Neural cell (in vitro differentiated cells): Measurements from ENCODE around the gene SLC44A4. TPM values are rescaled to one million over a fixed set of nuclear protein-coding genes. Genes with fewer than 3 reads are reported as not detected.
"Not testable (repeated sequence)": the region's sequence is repeated elsewhere in the genome, so short reads cannot be mapped to it uniquely, and the experiment has no call there.

Source experiments
- H2AFZ ChIP-seq: fragments of 200-600, 300-800 bp; sonication (generic), shearing (Covaris generic); 2 replicates; pipeline ENCODE4 v1.6.0; 2014; ENCODE audit warnings: low read depth, mild to moderate bottlenecking, antibody characterized with exemption, low read length, moderate library complexity
- H3F3A ChIP-seq: fragments of 200-600 bp; shearing (Covaris generic); 2 replicates; pipeline ENCODE4 v1.6.1; 2016; ENCODE audit warnings: mild to moderate bottlenecking, moderate library complexity, mixed read lengths, antibody characterized with exemption, low read length; ENCODE audit not compliant: insufficient read depth, poor library complexity, severe bottlenecking
- H3K27ac ChIP-seq: fragments of 200-600, 300-800 bp; sonication (generic), shearing (Covaris generic); 2 replicates; pipeline ENCODE4 v1.5.1; 2014; ENCODE audit warnings: mild to moderate bottlenecking, low read length, moderate library complexity
- H3K27me3 ChIP-seq: fragments of 300-800, 200-600 bp; sonication (generic), shearing (Covaris generic); 2 replicates; pipeline ENCODE4 v1.6.0; 2014; ENCODE audit warnings: mild to moderate bottlenecking, low read depth, low read length, moderate library complexity; ENCODE audit not compliant: insufficient read depth
- H3K36me3 ChIP-seq: fragments of 300-800, 200-600 bp; sonication (generic), shearing (Covaris generic); 2 replicates; pipeline ENCODE4 v1.5.1; 2014; ENCODE audit warnings: mild to moderate bottlenecking, antibody characterized with exemption, low read length, moderate library complexity; ENCODE audit not compliant: insufficient read depth
- H3K4me2 ChIP-seq: fragments of 300-800, 200-600 bp; sonication (generic), shearing (Covaris generic); 2 replicates; pipeline ENCODE4 v1.6.0; 2014; ENCODE audit warnings: mild to moderate bottlenecking, low read length
- H3K4me3 ChIP-seq: fragments of 300-800, 200-600 bp; sonication (generic), shearing (Covaris generic); 2 replicates; pipeline ENCODE4 v1.5.1; 2014; ENCODE audit warnings: mild to moderate bottlenecking, low read length, moderate library complexity
- H3K79me2 ChIP-seq: fragments of 200-600 bp; shearing (Covaris generic); replicated peaks from 2 replicates; pipeline ENCODE4 v1.6.0; 2014; ENCODE audit warnings: mild to moderate bottlenecking, low read length, moderate library complexity; ENCODE audit not compliant: insufficient read depth
- H3K9ac ChIP-seq: fragments of 300-800, 200-600 bp; sonication (generic), shearing (Covaris generic); 2 replicates; pipeline ENCODE4 v1.6.1; 2016; ENCODE audit warnings: mild to moderate bottlenecking, low read length, mixed read lengths
- H3K9me2 ChIP-seq: fragments of 200-600 bp; shearing (Covaris generic); 2 replicates; pipeline ENCODE4 v1.6.1; 2016; ENCODE audit warnings: mild to moderate bottlenecking, low read length, mixed read lengths; ENCODE audit not compliant: insufficient read depth
- H3K9me3 ChIP-seq: fragments of 200-600, 300-800 bp; sonication (generic), shearing (Covaris generic); 2 replicates; pipeline ENCODE4 v1.6.1; 2016; ENCODE audit warnings: mild to moderate bottlenecking, mixed run types, low read length, moderate library complexity, mixed read lengths
- H4K20me1 ChIP-seq: fragments of 200-600 bp; shearing (Covaris generic); 2 replicates; pipeline ENCODE4 v1.6.1; 2016; ENCODE audit warnings: mild to moderate bottlenecking, mixed run types; ENCODE audit not compliant: insufficient read depth
- EP300 ChIP-seq: fragments of 450-650 bp; conservative IDR thresholded peaks from 2 replicates; pipeline ENCODE4 v1.6.1; 2014; ENCODE audit warnings: antibody characterized with exemption, mild to moderate bottlenecking, moderate library complexity; ENCODE audit not compliant: poor library complexity, severe bottlenecking
- EZH2 ChIP-seq: fragments of 200-600, 300-800 bp; shearing (Covaris generic), sonication (generic); IDR thresholded peaks from 2 replicates; pipeline ENCODE4 v1.6.1; 2014; ENCODE audit warnings: antibody characterized with exemption, low read length, borderline replicate concordance, mild to moderate bottlenecking; ENCODE audit not compliant: insufficient read depth, poor library complexity, severe bottlenecking
- MXI1 ChIP-seq: fragments of 450-650 bp; conservative IDR thresholded peaks from 2 replicates; pipeline ENCODE4 v1.6.1; 2014; ENCODE audit warnings: antibody characterized with exemption, mild to moderate bottlenecking; ENCODE audit not compliant: poor library complexity, severe bottlenecking
- POLR2AphosphoS5 ChIP-seq: IDR thresholded peaks from 2 replicates; pipeline ENCODE4 v1.6.1; 2012
- RAD21 ChIP-seq: fragments of 450-650 bp; conservative IDR thresholded peaks from 2 replicates; pipeline ENCODE4 v1.6.1; 2014; ENCODE audit warnings: antibody characterized with exemption, mild to moderate bottlenecking, moderate library complexity
- SMC3 ChIP-seq: fragments of 450-650 bp; conservative IDR thresholded peaks from 2 replicates; pipeline ENCODE4 v1.6.1; 2014; ENCODE audit warnings: antibody characterized with exemption, mild to moderate bottlenecking, moderate library complexity; ENCODE audit not compliant: poor library complexity
- TAF1 ChIP-seq: IDR thresholded peaks from 2 replicates; pipeline ENCODE4 v1.6.1; 2012; ENCODE audit warnings: low read depth
- polyA plus RNA-seq: library from polyadenylated mRNA; depleted of rRNA; stranded (reverse); fragments of >200 nt; gene quantifications from 2 replicates; pipeline ENCODE4 v1.2.3, GENCODE V29; 2014
- TF ChIP-seq, protein P1 (sequence below): fragments of 450-650 bp; IDR thresholded peaks from 2 replicates; pipeline ENCODE4 v1.5.1; 2014; ENCODE audit warnings: antibody characterized with exemption, mild to moderate bottlenecking, moderate library complexity; ENCODE audit not compliant: poor library complexity, severe bottlenecking
- TF ChIP-seq, protein P2 (sequence below): IDR thresholded peaks from 2 replicates; pipeline ENCODE4 v1.6.1; 2012; ENCODE audit warnings: borderline replicate concordance

Gene SLC44A4
- polyA plus RNA-seq, 1 donor from 2014 or later = 0.09 TPM

DNA sequence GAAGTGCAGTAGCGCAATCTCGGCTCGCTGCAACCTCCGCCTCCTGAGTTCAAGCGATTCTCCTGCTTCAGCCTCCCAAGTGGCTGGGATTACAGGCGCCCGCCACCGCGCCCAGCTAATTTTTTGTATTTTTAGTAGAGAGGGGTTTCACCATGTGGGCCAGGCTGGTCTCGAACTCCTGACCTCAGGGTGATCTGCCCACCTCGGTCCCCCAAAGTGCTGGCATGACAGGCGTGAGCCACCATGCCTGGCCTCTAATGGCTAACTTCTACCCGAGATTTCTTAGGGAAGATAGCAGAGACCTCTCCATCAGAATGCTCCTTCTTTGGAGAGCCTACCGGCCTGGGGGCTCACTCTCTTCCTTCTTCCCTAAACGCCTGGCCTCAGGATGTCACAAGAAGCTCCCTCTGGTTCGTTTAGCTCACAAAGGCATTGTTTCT is 14.7 kb downstream of the SLC44A4 start:
- not testable (repeated sequence) for H3K9me3 ChIP-seq, H3K9me2 ChIP-seq, H4K20me1 ChIP-seq, H3K79me2 ChIP-seq, H3F3A ChIP-seq, H3K27me3 ChIP-seq, H3K36me3 ChIP-seq, H3K4me2 ChIP-seq
- Histone ChIP-seq H2AFZ (peak overlapping the region; percentile 45), H3K27ac (peak overlapping the region; percentile 84), H3K9ac (peak overlapping the region; percentile 73), H3K4me3 (peak overlapping the region; percentile 90)
- peak; percentile 3 for TF ChIP-seq SMC3
- TF ChIP-seq, protein P1, sequence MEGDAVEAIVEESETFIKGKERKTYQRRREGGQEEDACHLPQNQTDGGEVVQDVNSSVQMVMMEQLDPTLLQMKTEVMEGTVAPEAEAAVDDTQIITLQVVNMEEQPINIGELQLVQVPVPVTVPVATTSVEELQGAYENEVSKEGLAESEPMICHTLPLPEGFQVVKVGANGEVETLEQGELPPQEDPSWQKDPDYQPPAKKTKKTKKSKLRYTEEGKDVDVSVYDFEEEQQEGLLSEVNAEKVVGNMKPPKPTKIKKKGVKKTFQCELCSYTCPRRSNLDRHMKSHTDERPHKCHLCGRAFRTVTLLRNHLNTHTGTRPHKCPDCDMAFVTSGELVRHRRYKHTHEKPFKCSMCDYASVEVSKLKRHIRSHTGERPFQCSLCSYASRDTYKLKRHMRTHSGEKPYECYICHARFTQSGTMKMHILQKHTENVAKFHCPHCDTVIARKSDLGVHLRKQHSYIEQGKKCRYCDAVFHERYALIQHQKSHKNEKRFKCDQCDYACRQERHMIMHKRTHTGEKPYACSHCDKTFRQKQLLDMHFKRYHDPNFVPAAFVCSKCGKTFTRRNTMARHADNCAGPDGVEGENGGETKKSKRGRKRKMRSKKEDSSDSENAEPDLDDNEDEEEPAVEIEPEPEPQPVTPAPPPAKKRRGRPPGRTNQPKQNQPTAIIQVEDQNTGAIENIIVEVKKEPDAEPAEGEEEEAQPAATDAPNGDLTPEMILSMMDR = peak; percentile 20
- TF ChIP-seq RAD21 = peak; percentile 3

DNA sequence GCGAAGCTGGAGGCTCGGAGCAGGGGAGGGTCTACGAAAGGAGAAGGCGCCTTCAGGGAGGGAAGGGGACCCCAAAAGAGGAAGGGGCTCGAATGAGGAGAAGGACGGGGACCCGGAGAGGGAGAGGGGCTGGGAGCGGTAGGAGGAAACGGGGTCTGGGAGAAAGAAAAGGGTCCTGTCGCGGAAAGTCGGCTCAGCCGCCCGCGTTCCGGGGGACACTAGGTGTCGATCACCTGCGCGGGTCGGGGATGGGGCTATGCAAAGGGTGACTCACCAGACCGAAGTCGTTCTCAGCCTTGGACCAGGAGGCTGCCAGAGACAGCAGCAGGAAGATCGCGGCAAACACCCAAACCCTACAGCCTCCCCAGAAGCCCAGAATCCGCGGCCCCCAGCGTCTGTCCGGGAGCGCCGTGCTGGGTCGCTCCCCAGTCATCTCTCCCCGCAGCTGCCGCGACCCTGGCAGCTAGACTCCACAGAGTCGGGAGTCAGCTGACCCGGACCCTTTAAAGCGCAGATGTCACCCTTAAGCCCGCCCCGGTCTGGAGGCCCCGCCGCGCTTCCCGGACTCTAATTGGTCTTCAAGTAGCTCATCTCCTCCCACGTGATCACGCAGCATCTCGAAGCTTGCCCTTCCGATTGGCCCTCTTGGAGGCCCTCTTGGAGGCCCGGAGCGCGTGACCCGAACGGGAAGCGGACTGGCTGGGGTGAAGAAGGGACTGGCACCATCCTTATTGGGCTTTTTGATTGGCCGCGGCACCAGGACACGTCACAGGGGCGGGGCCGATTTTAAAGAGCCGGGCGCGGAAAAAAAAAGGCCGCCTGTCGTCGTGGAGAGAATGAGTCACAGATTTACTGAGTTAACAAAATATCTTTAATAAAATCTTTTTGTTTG is 16.2 kb downstream of the SLC44A4 start, which contains the start of gene NEU1:
Gene NEU1, minus strand, starts transcription at position 478 of the 892 bp plus-strand sequence. Its CDS starts 45 bp downstream, at position 433.
- Histone ChIP-seq H4K20me1 (no peaks in the 10 kb centered on the region), H3K4me3 (peak within 1 kb of the TSS; percentile 90), H3K4me2 (peak within 1 kb of the TSS; percentile 68), H3K9me2 (no peaks in the 10 kb centered on the region), H3K79me2 (peaks cover 8% of the 10 kb centered on the region), H3K36me3 (no peaks in the 10 kb centered on the region), H3K9me3 (no peaks in the 10 kb centered on the region), H3K9ac (peak within 1 kb of the TSS; percentile 92), H3K27me3 (no peaks in the 10 kb centered on the region), H2AFZ (peak within 1 kb of the TSS; percentile 45), H3F3A (no peaks in the 10 kb centered on the region), H3K27ac (peak within 1 kb of the TSS; percentile 84)
- TF ChIP-seq, protein P2, sequence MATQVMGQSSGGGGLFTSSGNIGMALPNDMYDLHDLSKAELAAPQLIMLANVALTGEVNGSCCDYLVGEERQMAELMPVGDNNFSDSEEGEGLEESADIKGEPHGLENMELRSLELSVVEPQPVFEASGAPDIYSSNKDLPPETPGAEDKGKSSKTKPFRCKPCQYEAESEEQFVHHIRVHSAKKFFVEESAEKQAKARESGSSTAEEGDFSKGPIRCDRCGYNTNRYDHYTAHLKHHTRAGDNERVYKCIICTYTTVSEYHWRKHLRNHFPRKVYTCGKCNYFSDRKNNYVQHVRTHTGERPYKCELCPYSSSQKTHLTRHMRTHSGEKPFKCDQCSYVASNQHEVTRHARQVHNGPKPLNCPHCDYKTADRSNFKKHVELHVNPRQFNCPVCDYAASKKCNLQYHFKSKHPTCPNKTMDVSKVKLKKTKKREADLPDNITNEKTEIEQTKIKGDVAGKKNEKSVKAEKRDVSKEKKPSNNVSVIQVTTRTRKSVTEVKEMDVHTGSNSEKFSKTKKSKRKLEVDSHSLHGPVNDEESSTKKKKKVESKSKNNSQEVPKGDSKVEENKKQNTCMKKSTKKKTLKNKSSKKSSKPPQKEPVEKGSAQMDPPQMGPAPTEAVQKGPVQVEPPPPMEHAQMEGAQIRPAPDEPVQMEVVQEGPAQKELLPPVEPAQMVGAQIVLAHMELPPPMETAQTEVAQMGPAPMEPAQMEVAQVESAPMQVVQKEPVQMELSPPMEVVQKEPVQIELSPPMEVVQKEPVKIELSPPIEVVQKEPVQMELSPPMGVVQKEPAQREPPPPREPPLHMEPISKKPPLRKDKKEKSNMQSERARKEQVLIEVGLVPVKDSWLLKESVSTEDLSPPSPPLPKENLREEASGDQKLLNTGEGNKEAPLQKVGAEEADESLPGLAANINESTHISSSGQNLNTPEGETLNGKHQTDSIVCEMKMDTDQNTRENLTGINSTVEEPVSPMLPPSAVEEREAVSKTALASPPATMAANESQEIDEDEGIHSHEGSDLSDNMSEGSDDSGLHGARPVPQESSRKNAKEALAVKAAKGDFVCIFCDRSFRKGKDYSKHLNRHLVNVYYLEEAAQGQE = peak; percentile 97
- TF ChIP-seq RAD21 (peak; percentile 52), MXI1 (peak; percentile 97), TAF1 (peak; percentile 98), POLR2AphosphoS5 (peak; percentile 98), EP300 (peak; percentile 46), SMC3 (peak; percentile 58), EZH2 (no peak)
- TF ChIP-seq, protein P1 = no peak
